HepG2 (cell line): ENCODE measurements around the gene ZNF621. TPM values are rescaled to one million over a fixed set of nuclear protein-coding genes. Genes with fewer than 3 reads are reported as not detected.

Experiments
- NBN ChIP-seq: fragments of 450-650 bp; conservative IDR thresholded peaks from 2 replicates; pipeline ENCODE4 v1.6.1; 2017
- REXO4 ChIP-seq: sonication (generic); formaldehyde crosslinking; IDR thresholded peaks from 2 replicates; pipeline ENCODE4 v1.8.0; 2022; ENCODE audit warnings: missing genetic modification reagents, mild to moderate bottlenecking, borderline replicate concordance
- SIN3A ChIP-seq: IDR thresholded peaks from 2 replicates; pipeline ENCODE4 v1.6.1; 2011; ENCODE audit warnings: low read depth, mild to moderate bottlenecking, control low read depth, low read length, borderline replicate concordance
- ZBTB38 ChIP-seq: sonication (generic); formaldehyde crosslinking; IDR thresholded peaks from 2 replicates; pipeline ENCODE4 v1.5.1; 2020; ENCODE audit warnings: mild to moderate bottlenecking, missing genetic modification reagents
- ZBTB7B ChIP-seq: sonication (generic); formaldehyde crosslinking; IDR thresholded peaks from 2 replicates; pipeline ENCODE4 v1.4.0; 2020; ENCODE audit warnings: missing genetic modification reagents
- ZNF354B ChIP-seq: sonication (generic); formaldehyde crosslinking; IDR thresholded peaks from 2 replicates; pipeline ENCODE4 v1.8.0; 2022; ENCODE audit warnings: mild to moderate bottlenecking, missing genetic modification reagents
- ZNF598 ChIP-seq: sonication (generic); formaldehyde crosslinking; IDR thresholded peaks from 2 replicates; pipeline ENCODE4 v1.5.1; 2020; ENCODE audit warnings: mild to moderate bottlenecking, missing genetic modification reagents, borderline replicate concordance
- ZNF615 ChIP-seq: sonication (generic); formaldehyde crosslinking; IDR thresholded peaks from 2 replicates; pipeline ENCODE4 v1.5.0; 2020; ENCODE audit warnings: mild to moderate bottlenecking, missing genetic modification reagents, borderline replicate concordance
- polyA plus RNA-seq, 8 experiments: library from polyadenylated mRNA; depleted of rRNA in 3 of 8; stranded (reverse) in 7 of 8; unstranded in 1 of 8; fragments of >200 nt; fragmentation: Illumina TruSeq in 4 of 8; extraction: Trizol in 4 of 8; gene quantifications; 2 replicates each; pipeline versions ENCODE4 v1.2.1 to v1.2.3, GENCODE V29; 2011 to 2016; ENCODE audit warnings: low read depth in 4 of 8, missing spikeins in 1 of 8, mixed read lengths in 1 of 8; ENCODE audit not compliant: insufficient read depth in 1 of 8
- total RNA-seq, 5 experiments: library from RNA; depleted of rRNA; stranded (reverse); fragments of >200 nt; fragmentation: Illumina TruSeq; extraction: Trizol; gene quantifications; 2 replicates each; pipeline ENCODE4 v1.2.3, GENCODE V29; 2016; ENCODE audit warnings: low read depth in 1 of 5
- TF ChIP-seq, protein P1 (sequence below): sonication (generic); formaldehyde crosslinking; IDR thresholded peaks from 2 replicates; pipeline ENCODE4 v1.4.0; 2020; ENCODE audit warnings: missing genetic modification reagents, borderline replicate concordance
- TF ChIP-seq, protein P2 (sequence below): sonication (generic); formaldehyde crosslinking; IDR thresholded peaks from 2 replicates; pipeline ENCODE4 v1.4.0; 2020; ENCODE audit warnings: missing genetic modification reagents, mild to moderate bottlenecking, borderline replicate concordance
- TF ChIP-seq, protein P3 (sequence below): sonication (generic); formaldehyde crosslinking; IDR thresholded peaks from 2 replicates; pipeline ENCODE4 v1.8.0; 2022; ENCODE audit warnings: missing genetic modification reagents, mild to moderate bottlenecking, inconsistent platforms, borderline replicate concordance
- TF ChIP-seq, protein P4 (sequence below): sonication (generic); formaldehyde crosslinking; IDR thresholded peaks from 2 replicates; pipeline ENCODE4 v1.4.0; 2020; ENCODE audit warnings: missing genetic modification reagents
- TF ChIP-seq, protein P5 (sequence below), 2 experiments: sonication (generic) in 1 of 2; formaldehyde crosslinking in 1 of 2; IDR thresholded peaks; 2 replicates each; pipeline versions ENCODE4 v1.6.1 to v1.9.0; 2014 to 2022; ENCODE audit warnings: antibody characterized with exemption in 1 of 2, borderline replicate concordance in 1 of 2, inconsistent platforms in 1 of 2, low read depth in 1 of 2, missing genetic modification reagents in 1 of 2

The ZNF621 gene
- total and polyA plus RNA-seq, 2 of the 13 experiments (the other 11 are each of a cell fraction or from before 2014, with no cell fraction given): 13.2 to 14.9 TPM

DNA sequence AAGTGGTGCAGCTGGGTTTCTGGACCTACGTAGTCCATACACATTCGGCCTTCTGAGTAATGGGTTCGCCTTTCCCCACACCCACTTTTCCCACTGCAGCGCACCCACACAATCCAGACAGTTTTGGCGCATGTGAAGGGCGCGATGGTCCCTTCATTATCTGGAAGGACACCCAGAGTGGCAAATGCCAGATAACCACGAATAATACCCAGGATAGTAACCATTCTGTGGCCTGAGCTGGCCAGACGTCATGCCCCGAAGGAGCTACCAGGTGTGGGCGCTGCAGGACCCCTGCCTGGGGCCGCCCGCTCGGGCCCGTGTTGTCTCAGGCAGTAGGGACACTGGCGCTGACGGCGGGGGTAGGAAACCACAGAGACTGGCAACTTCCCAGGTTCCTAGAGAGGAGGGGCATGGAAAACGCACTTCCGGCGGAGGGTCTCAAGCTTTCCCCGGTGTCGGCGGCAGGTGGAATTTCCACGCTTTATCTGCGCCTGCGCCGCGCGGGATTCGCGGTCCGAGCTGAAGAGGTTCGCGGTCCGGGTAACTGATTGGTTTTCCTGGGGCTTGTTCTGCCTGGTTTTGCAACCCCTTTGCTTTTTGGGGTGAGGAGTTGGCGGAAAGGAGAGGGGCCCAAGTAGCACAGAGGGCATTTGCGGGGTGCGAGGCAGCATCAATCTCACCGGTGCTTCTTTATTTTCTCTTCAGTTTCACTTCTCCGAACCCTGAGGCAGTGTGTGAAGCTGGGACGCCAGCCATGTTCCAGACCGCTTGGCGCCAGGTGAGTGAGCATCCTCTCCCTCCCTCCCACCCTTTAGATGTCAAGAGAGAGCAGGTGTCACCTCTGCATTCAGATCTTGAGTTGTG lies 18.9 kb upstream of the ZNF621 start, which contains the start of gene ZNF620 (continued):
- TF ChIP-seq, protein P1, sequence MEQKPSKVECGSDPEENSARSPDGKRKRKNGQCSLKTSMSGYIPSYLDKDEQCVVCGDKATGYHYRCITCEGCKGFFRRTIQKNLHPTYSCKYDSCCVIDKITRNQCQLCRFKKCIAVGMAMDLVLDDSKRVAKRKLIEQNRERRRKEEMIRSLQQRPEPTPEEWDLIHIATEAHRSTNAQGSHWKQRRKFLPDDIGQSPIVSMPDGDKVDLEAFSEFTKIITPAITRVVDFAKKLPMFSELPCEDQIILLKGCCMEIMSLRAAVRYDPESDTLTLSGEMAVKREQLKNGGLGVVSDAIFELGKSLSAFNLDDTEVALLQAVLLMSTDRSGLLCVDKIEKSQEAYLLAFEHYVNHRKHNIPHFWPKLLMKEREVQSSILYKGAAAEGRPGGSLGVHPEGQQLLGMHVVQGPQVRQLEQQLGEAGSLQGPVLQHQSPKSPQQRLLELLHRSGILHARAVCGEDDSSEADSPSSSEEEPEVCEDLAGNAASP: 0 out of 2 replicates have a peak, but pooled peaks have one; percentile 36
- TF ChIP-seq ZNF598 (CRISPR knock-in tag) (peak; percentile 38; the same call in 1 of the 2 replicates), ZNF615 (CRISPR knock-in tag) (peak; percentile 72; the same call in 1 of the 2 replicates), NBN (no peak), ZBTB7B (CRISPR knock-in tag) (peak; percentile 83), ZBTB38 (CRISPR knock-in tag) (peak; percentile 74), SIN3A (no peak), REXO4 (CRISPR knock-in tag) (no peak), ZNF354B (CRISPR knock-in tag) (no peak)
- TF ChIP-seq, protein P2, sequence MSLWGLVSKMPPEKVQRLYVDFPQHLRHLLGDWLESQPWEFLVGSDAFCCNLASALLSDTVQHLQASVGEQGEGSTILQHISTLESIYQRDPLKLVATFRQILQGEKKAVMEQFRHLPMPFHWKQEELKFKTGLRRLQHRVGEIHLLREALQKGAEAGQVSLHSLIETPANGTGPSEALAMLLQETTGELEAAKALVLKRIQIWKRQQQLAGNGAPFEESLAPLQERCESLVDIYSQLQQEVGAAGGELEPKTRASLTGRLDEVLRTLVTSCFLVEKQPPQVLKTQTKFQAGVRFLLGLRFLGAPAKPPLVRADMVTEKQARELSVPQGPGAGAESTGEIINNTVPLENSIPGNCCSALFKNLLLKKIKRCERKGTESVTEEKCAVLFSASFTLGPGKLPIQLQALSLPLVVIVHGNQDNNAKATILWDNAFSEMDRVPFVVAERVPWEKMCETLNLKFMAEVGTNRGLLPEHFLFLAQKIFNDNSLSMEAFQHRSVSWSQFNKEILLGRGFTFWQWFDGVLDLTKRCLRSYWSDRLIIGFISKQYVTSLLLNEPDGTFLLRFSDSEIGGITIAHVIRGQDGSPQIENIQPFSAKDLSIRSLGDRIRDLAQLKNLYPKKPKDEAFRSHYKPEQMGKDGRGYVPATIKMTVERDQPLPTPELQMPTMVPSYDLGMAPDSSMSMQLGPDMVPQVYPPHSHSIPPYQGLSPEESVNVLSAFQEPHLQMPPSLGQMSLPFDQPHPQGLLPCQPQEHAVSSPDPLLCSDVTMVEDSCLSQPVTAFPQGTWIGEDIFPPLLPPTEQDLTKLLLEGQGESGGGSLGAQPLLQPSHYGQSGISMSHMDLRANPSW (CRISPR knock-in tag): no peak
- TF ChIP-seq, protein P3, sequence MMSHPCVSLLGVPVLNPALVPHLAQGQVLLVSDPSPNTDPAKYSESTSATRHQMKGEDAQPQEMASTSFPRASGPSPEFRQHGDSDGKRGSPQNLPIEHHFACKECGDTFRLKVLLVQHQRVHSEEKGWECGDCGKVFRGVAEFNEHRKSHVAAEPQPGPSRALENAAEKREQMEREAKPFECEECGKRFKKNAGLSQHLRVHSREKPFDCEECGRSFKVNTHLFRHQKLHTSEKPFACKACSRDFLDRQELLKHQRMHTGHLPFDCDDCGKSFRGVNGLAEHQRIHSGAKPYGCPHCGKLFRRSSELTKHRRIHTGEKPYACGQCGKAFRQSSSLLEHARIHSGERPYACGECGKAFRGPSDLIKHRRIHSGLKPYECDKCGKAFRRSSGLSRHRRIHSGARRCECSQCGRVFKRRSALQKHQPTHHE (CRISPR knock-in tag): peak; percentile 78; the same call in 1 of the 2 replicates
- TF ChIP-seq, protein P4, sequence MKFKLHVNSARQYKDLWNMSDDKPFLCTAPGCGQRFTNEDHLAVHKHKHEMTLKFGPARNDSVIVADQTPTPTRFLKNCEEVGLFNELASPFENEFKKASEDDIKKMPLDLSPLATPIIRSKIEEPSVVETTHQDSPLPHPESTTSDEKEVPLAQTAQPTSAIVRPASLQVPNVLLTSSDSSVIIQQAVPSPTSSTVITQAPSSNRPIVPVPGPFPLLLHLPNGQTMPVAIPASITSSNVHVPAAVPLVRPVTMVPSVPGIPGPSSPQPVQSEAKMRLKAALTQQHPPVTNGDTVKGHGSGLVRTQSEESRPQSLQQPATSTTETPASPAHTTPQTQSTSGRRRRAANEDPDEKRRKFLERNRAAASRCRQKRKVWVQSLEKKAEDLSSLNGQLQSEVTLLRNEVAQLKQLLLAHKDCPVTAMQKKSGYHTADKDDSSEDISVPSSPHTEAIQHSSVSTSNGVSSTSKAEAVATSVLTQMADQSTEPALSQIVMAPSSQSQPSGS (CRISPR knock-in tag): peak; percentile 61; the same call in 1 of the 2 replicates
- TF ChIP-seq, protein P5, sequence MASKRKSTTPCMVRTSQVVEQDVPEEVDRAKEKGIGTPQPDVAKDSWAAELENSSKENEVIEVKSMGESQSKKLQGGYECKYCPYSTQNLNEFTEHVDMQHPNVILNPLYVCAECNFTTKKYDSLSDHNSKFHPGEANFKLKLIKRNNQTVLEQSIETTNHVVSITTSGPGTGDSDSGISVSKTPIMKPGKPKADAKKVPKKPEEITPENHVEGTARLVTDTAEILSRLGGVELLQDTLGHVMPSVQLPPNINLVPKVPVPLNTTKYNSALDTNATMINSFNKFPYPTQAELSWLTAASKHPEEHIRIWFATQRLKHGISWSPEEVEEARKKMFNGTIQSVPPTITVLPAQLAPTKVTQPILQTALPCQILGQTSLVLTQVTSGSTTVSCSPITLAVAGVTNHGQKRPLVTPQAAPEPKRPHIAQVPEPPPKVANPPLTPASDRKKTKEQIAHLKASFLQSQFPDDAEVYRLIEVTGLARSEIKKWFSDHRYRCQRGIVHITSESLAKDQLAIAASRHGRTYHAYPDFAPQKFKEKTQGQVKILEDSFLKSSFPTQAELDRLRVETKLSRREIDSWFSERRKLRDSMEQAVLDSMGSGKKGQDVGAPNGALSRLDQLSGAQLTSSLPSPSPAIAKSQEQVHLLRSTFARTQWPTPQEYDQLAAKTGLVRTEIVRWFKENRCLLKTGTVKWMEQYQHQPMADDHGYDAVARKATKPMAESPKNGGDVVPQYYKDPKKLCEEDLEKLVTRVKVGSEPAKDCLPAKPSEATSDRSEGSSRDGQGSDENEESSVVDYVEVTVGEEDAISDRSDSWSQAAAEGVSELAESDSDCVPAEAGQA (IDR thresholded peaks at IDR 0.05; ENCODE audit: low read depth): peak; percentile 61; the same call in 1 of the 2 replicates
- TF ChIP-seq, protein P5 (CRISPR knock-in tag; IDR thresholded peaks at IDR 0.05; ENCODE audit: borderline replicate concordance): no peak
